HG02885 (cell line): ENCODE data around the gene TGM2.

ENCODE experiments used
- ATAC-seq: cut with Tn5 transposase; IDR thresholded peaks from one replicate; pipeline ENCODE4 v1.9.1; 2021; ENCODE audit warnings: mild to moderate bottlenecking; ENCODE audit not compliant: unreplicated experiment, poor library complexity

Gene TGM2

DNA sequence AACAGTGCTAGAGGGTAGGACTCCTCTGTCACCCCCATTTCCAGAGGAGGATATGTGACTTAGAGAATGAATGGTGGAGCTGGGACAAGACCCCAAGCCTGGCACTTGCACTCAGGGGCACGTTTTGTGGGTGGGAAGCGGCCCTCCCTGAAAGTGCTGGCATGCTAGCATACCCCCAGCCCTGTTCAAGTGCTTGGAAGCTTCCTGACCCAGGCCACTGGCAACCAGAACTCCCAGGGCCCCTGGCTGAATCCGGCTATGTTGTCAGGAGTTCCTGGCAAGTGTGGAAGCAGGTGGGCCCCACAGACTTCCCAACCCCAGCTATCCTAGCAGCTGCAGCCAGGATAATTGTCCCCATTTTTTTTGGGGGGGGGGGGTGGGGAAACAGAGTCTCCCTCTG is 35.6 kb upstream of the TGM2 start:
- ATAC-seq: no peak

DNA sequence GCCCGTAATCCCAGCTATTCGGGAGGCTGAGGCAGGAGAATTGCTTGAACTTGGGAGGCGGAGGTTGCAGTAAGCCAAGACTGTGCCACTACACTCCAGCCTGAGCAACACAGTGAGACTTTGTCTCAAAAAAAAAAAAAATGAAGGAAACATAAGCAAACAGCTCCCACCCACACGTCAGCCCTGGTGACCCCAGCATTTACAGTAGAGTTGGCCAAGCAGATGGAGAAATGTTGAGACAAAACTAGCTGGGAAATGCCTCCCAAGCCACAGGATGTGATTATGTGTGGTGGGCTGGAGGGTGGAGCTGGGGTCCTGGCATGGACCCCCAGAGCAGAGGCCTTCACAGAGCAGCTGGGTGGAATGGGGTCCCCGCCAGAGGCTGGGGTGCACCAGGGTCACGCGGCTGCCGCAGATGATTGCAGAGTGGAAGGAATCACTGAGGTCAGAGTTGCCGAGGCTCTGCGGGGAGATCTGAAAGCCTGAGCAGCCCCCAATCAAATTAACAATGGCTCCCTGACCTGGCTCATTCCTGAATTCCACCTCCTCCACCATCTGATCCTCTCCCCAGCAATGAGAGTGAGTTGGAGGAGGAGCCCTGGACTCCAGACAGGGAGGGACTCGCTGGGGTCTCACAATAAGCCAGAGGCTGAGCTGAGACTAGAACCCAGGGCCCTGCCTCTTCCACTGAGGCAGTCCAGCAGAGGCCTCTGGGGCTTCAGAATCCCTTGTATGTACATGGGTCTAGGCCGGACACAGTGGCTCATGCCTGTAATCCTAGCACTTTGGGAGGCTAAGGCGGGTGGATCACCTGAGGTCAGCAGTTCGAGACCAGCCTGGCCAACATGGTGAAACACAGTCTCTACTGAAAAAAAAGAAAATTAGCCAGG is 34.7 kb upstream of the TGM2 start:
- ATAC-seq: no peak

DNA sequence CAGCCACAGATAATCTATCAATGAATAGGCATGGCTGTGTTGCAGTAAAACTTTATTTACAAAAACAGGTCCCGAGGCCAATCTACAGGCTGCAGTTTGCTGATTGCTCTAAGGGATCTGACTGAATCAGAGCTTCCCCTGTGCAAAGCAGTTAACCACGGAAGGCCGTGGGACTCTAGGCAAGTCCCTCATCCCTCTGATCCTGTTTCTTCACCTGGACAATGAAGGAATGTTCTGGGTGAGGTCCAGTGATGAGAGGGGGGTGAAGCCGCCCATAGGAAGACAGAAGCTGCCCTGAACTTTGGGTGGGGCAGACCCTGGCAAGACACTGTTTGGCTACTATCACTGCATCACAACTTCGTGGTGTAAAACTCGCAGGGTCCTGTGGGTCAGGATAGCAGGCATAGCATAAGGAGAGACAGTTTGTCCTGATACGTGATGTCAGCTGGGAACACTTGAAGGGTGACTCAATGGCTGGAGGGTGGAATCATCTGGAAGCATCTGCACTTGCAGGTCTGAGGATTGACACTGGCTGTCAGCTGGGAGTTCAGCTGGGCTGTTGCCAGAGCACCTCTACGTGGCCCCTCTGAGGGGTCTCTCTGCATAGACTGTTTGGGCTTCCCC is 33.3 kb upstream of the TGM2 start:
- ATAC-seq: no peak

DNA sequence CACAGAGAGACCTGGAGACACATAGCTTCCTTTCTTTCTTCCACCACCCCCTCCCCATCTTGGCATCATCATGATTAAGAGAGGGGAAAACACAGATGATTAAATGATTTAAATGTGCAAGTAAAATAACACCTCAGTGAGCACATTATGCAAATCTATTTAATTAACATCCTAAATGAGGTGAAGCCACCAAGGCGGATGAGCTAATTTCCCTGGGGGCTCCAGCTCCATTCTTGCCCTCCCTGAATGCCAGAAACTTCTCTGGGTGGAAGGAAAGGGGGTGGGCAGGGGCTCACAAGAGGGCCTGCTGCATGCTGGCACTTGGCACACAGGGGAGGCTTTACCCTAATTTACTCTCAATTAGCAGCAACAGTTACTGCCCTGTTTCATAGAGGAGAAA is 32.5 kb upstream of the TGM2 start:
- no peak for ATAC-seq

DNA sequence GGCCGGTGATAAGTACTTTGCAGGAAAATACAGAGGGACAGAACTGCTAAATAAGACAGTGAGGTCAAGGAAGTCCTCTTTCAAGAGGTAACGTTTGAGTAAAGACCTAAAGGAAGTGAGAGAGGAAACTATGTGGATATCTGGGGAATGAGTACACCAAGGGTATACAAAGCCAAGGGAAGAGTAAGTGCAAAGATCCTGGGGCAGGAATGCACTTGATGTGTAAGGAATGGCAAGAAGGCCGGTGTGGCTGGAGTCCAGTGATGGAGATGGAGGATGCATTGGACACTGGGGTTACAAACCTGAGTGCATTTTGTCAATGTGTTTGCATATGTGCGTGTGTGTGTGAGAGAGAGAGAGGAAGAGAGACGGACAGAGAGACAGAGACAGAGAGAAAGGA is 32.1 kb upstream of the TGM2 start:
- no peak for ATAC-seq

DNA sequence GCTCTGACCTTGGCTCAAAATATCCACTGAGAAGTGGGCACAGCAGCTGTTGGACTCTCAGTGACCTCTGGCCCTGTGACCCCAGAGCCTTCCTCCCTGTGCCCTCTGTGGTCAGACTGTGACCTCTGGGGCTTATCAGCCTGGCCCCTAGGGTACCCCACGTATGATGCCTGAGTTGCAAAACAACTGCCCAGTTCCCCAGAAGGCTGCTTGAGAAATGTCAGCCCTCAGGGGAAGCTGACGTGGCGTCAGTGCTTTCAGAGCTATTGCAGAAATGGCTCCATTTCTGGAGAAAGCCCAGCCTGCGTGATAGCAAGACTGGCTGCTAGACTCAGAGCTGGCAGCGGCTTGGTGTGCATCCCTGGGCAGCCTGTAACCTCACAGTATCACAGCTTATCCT is 31.5 kb upstream of the TGM2 start:
- no peak for ATAC-seq

DNA sequence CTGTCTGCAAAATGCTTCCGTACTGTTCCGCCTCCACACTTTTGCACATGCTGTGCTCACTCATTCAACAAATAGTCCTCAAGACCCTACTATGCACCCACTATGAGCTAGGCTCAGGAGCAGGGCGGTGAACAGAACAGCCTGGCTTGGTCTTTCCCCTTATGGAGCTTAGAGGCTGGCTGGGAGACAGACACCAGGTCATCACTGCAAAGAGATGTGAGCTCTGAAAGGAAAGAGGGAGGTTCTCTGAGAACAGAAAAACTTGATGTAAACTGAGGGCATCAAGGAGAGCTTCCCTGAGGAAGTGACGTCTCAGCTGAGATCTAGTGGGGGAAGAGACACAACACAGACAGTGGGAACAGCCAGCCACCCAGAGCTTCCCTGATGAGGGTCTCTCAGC is 31.0 kb upstream of the TGM2 start:
- no peak for ATAC-seq

DNA sequence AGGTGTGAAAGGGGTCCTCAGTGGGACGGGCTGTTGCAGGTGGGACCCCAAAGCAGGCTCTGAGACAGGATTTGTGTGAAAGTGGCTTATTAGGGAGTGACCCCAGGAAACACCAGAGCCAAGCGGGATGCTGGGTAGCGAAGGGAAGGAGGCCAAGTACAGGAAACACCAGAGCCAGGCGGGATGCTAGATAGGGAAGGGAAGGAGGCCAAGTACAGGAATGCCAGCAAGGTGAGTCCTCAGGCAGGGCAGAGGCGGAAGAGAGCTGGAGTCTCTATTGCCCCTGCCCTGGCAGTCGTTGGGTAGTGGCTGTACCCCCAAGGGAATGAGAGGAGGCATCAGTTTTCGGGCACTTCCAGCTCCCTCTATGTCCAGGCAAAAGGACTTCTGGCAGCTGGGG is 30.5 kb upstream of the TGM2 start:
- no peak for ATAC-seq

DNA sequence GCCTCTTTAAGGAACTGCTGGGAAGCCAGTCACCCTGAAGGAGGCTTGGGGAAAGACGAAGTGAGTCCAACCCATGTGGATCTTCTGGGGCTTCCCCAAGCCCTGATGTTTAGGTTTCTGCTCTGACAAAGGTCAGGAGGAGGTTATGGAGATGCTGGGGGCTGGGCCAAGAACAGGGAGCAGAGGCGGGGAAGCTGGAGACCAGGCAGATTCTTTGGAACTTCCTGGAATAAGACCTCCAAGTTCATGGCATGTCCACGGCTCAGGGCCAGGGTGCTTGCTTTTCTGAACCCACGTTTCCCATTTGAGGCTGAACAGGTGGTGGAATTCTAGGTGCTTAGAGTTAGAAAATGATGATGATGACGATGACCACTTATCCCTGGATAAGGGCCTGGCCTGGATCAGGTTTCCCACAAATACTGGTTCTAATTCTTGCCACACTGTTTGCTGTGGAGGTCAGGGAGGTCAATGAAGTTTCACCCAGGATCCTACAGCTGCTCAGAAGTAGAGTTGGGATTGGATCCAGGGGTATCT is 30.0 kb upstream of the TGM2 start:
- no peak for ATAC-seq

DNA sequence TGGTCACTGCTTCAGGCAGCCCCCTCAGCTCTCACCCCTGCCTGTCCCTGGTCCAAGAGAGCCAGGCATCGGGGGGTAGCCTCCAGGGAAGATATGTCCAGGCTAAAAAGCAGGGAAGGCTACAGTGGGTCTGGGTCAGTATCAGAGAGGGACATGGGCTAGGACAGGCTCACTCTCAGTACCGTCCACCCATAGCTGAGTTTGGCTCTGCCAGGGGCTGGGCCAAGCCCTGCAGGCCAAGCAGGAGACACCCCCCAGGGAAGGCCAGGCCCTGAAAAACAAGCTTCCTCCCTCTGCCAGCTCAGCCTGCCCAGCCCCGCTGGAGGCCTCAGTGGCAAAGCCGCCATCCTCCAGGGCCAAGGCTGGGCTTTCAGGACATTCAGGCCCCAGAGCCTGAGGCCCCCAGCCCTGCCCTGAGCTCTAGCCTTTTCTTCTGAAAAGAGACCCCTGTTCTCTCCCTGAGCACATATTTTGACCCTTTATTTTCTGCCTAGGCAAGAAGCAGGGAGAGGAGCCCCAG is 28.6 kb upstream of the TGM2 start:
- ATAC-seq: no peak

DNA sequence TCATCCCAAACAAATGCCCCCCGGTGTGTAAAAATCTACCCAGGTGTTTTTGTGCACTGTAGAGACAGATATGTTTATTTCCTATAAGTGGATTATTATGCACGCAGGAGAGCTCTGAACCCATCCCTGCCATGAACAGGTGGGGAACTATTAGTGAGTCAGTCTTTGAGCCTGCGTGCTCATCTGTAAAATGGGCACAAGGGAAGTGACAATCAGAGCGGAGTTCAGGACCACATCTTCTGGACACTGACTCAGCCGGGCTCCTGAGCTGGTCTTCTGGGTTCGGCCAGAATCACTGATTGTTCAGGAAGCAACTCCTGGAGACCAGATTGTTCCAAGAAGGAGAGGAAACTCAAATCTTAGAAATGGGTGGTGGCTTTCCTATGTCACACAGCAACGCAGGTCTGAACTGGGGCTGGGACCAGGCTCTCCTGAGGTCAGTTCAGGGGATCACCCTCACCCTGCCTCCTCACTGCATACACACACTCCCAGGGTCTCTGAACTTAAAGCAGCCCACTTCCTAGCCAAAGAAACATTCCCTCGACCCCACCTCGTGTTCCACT is 27.3 kb upstream of the TGM2 start:
- no peak for ATAC-seq

DNA sequence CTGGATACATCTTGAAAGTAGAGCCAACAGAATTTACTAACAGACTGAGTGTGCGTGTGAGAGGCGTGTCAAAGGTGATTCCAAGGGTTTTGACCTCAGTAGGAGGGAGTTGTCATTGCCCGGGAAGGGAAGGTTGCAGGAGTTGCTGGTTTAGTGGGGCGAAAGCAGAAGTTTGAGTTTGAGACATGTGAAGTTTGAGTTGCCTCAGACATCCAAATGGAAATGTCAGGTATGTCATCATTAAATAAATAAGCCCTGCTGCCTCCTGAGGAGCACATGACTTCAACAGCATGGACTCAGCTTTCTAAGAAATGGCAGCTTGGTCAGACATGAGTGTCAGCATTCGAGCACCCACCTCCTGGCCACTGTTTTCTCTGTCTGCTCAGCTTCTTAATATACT is 26.6 kb upstream of the TGM2 start:
- no peak for ATAC-seq

DNA sequence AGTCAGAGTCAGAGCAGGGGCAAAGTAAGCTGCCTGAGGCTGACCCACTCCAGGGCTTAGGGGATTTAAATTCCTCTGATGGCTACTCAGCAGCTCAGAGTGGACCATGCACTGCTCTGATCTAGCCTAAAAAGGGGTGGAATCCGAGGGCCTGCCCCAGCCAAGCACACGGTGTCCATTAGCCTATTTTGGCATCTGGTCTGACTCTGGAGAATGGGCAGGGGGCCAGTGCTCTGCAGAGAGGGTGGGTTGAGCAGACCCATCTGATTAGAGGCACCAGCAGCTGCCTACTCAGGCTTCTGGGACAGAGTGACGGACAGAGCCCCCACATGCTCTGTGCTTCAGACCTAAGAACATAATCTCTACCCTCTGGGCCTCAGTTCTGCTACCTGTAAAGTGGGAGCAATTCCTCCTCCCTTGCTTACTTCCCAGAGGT is 25.9 kb upstream of the TGM2 start:
- no peak for ATAC-seq

DNA sequence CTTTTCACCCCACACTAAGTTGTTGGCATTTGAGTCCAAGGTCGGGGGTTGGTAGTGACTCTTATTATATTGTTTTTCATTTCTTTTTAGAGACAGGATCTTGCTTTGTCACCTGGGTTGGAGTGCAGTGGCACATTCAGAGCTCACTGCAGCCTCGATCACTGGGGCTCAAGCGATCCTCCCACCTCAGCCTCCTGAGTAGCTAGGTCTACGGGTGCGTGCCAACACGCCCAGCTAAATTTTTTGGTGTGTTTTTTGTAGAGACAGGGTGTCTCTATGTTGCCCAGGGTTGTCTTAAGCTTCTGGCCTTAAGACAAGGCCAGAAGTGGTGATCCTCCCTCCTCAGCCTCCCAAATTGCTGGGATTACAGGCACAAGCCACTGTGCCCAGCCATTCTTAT is 25.1 kb upstream of the TGM2 start:
- no peak for ATAC-seq

DNA sequence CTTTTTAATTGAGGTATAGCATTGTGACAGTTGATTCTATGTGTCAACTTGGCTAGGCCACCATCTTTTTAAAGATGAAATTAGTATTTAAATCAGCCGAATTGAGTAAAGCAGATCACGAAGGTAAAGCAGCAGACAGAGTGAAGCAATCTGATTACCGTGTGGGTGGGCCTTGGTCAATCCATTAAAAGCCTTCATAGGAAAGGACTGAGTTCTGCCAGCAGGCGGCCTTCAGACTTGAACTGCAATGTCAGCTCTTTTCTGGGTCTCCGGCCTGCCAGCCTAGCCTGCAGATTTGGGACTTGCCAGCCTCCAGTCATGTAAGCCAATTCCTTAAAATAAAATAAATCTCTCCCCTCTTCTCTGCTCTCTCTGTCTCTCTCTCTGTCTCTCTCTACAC is 22.4 kb upstream of the TGM2 start:
- ATAC-seq: no peak

DNA sequence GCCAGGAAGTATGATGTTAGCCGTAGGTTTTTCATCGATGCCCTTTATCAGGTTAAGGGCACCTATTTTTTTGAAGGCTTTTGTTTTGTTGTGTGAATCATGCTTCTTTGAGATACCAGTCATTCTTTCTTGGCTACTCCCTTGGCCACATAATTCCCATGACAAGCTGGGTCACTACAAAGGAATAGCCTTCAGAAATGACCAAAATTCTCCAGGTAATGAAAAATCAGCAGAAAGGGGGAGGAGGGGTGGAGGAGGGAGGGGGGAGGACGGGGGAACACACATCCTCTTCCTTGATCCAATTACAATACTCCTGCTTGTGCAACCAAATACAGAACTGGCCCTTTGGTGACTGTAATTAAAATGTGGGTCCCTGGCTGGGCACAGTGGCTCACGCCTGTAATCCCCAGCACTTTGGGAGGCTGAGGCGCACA is 21.7 kb upstream of the TGM2 start:
- no peak for ATAC-seq

DNA sequence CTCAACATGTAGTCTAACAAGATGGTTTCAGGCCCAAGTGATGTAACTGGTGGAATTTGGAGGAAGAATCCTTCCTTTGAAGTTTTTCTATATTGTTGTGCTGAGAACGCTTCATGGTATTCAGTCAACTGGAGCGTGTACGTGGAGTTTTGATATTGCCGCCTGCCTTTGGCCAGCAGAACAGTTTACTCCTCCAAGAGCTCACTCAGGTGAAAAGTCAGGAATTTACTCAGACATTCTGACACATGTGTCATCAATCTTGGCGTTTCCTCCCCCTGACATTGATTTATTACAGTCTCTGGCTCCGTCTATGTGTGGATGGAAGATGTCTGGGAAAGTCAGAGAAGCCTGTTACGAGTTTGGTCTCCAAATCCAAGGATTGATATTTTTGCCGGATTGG is 19.0 kb upstream of the TGM2 start:
- no peak for ATAC-seq

DNA sequence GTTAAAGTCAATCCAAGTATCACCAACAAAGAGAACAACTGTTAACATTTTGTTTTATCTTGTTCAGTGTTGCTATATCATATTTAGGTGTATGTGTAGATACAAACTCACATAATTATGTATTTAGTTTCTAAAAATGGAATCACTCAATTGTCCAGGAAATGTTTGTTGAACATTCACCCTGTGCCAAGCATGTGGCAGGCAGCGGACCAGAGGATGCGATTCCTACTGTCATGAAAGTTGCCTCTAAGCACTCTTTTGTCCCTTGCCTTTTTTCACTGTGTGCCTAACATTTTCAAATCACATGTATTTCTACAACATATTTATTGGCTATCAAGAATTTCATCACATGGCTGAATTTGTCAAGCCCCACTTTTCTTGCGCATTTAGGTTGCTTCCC is 16.9 kb upstream of the TGM2 start:
- ATAC-seq: no peak

DNA sequence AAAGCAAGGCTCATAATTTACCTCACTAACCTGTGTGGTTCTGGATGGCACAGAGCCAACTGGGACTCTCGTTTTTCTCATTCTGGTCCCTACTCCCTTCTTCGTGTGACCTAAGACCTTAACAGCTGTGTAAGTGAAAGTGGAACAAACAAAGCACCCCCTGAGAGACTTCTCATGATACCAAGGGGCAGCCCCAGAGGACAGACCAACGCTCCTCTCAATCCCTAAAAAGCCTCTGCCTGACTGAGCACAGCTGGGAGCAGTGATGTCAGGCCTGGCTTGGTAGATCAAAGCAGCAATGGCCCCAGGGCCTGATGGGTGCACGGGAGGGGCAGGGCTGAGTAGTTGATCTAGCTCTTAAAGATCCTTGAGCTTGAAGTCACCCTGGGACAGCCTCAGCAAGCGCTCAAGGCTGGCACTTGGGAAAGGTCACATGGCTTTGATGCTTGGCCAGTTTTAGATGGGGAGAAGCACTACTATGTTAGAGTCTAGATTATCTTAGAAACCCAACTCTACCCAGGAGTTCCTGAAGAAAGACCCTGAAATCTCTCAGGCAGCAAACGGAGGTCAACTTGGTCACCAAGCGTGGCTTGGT is 16.2 kb upstream of the TGM2 start:
- ATAC-seq: no peak

DNA sequence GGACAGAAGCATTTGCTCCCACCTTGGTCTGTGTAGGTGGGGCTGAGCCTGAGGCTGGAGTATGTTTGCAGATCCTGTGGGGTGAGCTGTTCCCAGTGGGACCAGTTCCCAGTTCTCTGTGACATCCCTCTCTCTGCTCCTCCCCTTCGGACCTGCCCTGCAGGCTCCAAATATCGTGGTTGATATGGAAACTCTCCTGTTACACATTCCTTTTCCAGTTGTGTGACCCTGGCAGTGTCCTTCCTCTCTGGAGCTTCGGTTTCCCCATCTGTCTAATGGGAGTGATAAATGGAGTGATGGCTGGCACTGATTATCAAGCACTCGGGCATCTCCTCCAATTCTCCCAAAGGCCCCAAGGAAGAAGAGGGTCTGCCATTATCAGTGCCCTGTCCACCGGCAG is 15.7 kb upstream of the TGM2 start:
- no peak for ATAC-seq

DNA sequence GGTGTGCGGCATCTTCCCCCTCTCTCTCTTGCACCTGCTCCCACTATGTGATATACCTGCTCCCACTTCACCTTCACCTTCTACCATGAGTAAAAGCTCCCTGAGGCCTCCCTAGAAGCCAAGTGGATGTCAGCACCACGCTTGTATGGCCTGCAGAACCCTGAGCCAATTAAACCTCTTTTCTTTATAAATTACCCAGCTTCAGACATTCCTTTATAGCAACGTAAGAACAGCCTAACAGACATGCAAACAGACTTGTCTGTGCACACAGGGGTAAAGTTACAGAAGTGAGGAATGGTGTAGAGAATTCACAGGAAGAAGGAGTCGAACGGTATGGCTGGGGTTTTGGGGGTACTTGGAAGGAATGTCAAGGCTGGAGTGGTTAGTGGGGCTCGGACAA is 14.8 kb upstream of the TGM2 start:
- ATAC-seq: no peak
